Mesothelial cell of epicardium (in vitro differentiated cells): ENCODE data around the gene NUAK2. TPM values are rescaled to one million over a fixed set of nuclear protein-coding genes. Genes with fewer than 3 reads are reported as not detected.

Source experiments
- DNase-seq, 2 experiments: peaks; one replicate each; pipeline ENCODE4 v3.0.0; 2021; ENCODE audit warnings: low spot score in 2 of 2; ENCODE audit not compliant: unreplicated experiment in 2 of 2
- H3K27ac Mint-ChIP-seq: 2 replicates; pipeline ENCODE4 v1.8.0; 2021; ENCODE audit warnings: mixed read lengths
- H3K27me3 Mint-ChIP-seq: 2 replicates; pipeline ENCODE4 v1.8.0; 2021; ENCODE audit warnings: low read depth, mixed read lengths
- H3K36me3 Mint-ChIP-seq: 2 replicates; pipeline ENCODE4 v1.8.0; 2021; ENCODE audit warnings: mixed read lengths
- H3K4me1 Mint-ChIP-seq: 2 replicates; pipeline ENCODE4 v1.8.0; 2021; ENCODE audit warnings: mixed read lengths
- H3K4me3 Mint-ChIP-seq: 2 replicates; pipeline ENCODE4 v1.8.0; 2021; ENCODE audit warnings: mild to moderate bottlenecking, moderate library complexity, mixed read lengths
- H3K9me3 Mint-ChIP-seq: 2 replicates; pipeline ENCODE4 v1.8.0; 2021; ENCODE audit warnings: mixed read lengths
- CTCF ChIP-seq: fragments of 200-600 bp; sonication (generic); IDR thresholded peaks from one replicate; pipeline ENCODE4 v1.5.0; 2021; ENCODE audit warnings: antibody characterized with exemption; ENCODE audit not compliant: unreplicated experiment
- total RNA-seq: library from RNA; stranded (reverse); gene quantifications from 3 replicates; pipeline ENCODE4 v1.2.1, GENCODE V29; 2021

The NUAK2 gene
- total RNA-seq, 1 donor from 2014 or later: 5.7 TPM

GRCh38 chr1:205344066-205344928, 22.8 kb upstream of the NUAK2 start:
- Mint-ChIP-seq H3K4me3 (peak overlapping the region; percentile 60), H3K27me3 (peaks cover 57% of the 10 kb centered on the region), H3K4me1 (peaks cover 11% of the 10 kb centered on the region), H3K9me3 (no peaks in the 10 kb centered on the region), H3K36me3 (no peaks in the 10 kb centered on the region), H3K27ac (no peak overlapping the region)
- TF ChIP-seq CTCF: no peak
- DNase-seq: peak; percentile 36 to 58

GRCh38 chr1:205343431-205344065, 22.0 kb upstream of the NUAK2 start:
- peaks cover 61% of the 10 kb centered on the region for H3K27me3 Mint-ChIP-seq
- H3K27ac Mint-ChIP-seq: no peak overlapping the region
- H3K4me1 Mint-ChIP-seq: peaks cover 6% of the 10 kb centered on the region
- H3K36me3 Mint-ChIP-seq: no peaks in the 10 kb centered on the region
- no peaks in the 10 kb centered on the region for H3K9me3 Mint-ChIP-seq
- no peak for DNase-seq
- H3K4me3 Mint-ChIP-seq: peak overlapping the region; percentile 60
- peak; percentile 25 for TF ChIP-seq CTCF

- no peaks in the 10 kb centered on the region for H3K9me3 Mint-ChIP-seq
- H3K27me3 Mint-ChIP-seq: peaks cover 63% of the 10 kb centered on the region
- no peak for DNase-seq
- TF ChIP-seq CTCF: no peak
- peaks cover 6% of the 10 kb centered on the region for H3K4me1 Mint-ChIP-seq
- no peaks in the 10 kb centered on the region for H3K36me3 Mint-ChIP-seq
- H3K27ac Mint-ChIP-seq: no peak overlapping the region
- H3K4me3 Mint-ChIP-seq: peak overlapping the region; percentile 36
Measured at GRCh38 chr1:205342986-205343385, 21.4 kb upstream of the NUAK2 start.

- no peak for DNase-seq
- Mint-ChIP-seq H3K4me1 (peaks cover 9% of the 10 kb centered on the region), H3K9me3 (no peaks in the 10 kb centered on the region), H3K27ac (no peak overlapping the region), H3K36me3 (no peaks in the 10 kb centered on the region), H3K4me3 (no peak overlapping the region), H3K27me3 (peaks cover 49% of the 10 kb centered on the region)
- no peak for TF ChIP-seq CTCF
Measured at GRCh38 chr1:205340676-205341075, 19.1 kb upstream of the NUAK2 start.

GRCh38 chr1:205339717-205340116, 18.2 kb upstream of the NUAK2 start:
- no peaks in the 10 kb centered on the region for H3K36me3 Mint-ChIP-seq
- H3K27ac Mint-ChIP-seq: no peak overlapping the region
- H3K27me3 Mint-ChIP-seq: peaks cover 39% of the 10 kb centered on the region
- H3K9me3 Mint-ChIP-seq: no peaks in the 10 kb centered on the region
- DNase-seq: no peak
- H3K4me3 Mint-ChIP-seq: no peak overlapping the region
- TF ChIP-seq CTCF: no peak
- H3K4me1 Mint-ChIP-seq: peaks cover 9% of the 10 kb centered on the region
